SK-N-SH (cell line): ENCODE measurements around the gene BAIAP3. TPM values are rescaled to one million over a fixed set of nuclear protein-coding genes. Genes with fewer than 3 reads are reported as not detected.

Source experiments
- CTCF ChIA-PET: fragments of 300-600, 350-600 bp; formaldehyde crosslinking; extraction: SDS; loops from one replicate; lab custom pipeline; 2021; lab: Yijun Ruan, JAX
- POLR2A ChIA-PET: fragments of 350-600 bp; sonication (Branson Sonifier 250); formaldehyde crosslinking; extraction: SDS; loops from one replicate; lab custom pipeline; 2020; ENCODE audit warnings: antibody characterized with exemption, inconsistent platforms; lab: Yijun Ruan, JAX
- DNase-seq: peaks from one replicate; pipeline ENCODE4 v3.0.0; 2012
- H2AFZ ChIP-seq: fragments of 200-600 bp; sonication (generic); 2 replicates; pipeline ENCODE4 v1.8.1; 2016; ENCODE audit warnings: antibody characterized with exemption, mild to moderate bottlenecking, low read depth
- H3F3A ChIP-seq: fragments of 200-600 bp; sonication (generic); replicated peaks from 2 replicates; pipeline ENCODE3; 2016; ENCODE audit warnings: antibody characterized with exemption, mild to moderate bottlenecking; ENCODE audit not compliant: insufficient read depth
- H3K27ac ChIP-seq, 2 experiments: fragments of 200-500 bp in 1 of 2; fragments of 200-600 bp in 1 of 2; sonication (Bioruptor generic) in 1 of 2; sonication (generic), shearing (Covaris generic) in 1 of 2; 2 replicates each; pipeline versions ENCODE4 v1.5.1 to v1.6.1; 2014 to 2016; ENCODE audit warnings: low read depth in 2 of 2, inconsistent platforms in 1 of 2, low read length in 1 of 2, mild to moderate bottlenecking in 1 of 2, mixed read lengths in 1 of 2
- H3K27me3 ChIP-seq: fragments of 200-600 bp; sonication (generic), shearing (Covaris generic); 2 replicates; pipeline ENCODE4 v1.6.1; 2016; ENCODE audit warnings: mixed run types; ENCODE audit not compliant: insufficient read depth
- H3K36me3 ChIP-seq, 2 experiments: fragments of 200-500 bp in 1 of 2; fragments of 200-600 bp in 1 of 2; sonication (Bioruptor generic) in 1 of 2; sonication (generic) in 1 of 2; replicated peaks in 1 of 2; 2 replicates each; pipeline versions ENCODE3 to v1.5.1; 2014 to 2016; ENCODE audit warnings: low read length in 1 of 2, mild to moderate bottlenecking in 1 of 2; ENCODE audit not compliant: insufficient read depth in 2 of 2, control insufficient read depth in 1 of 2
- H3K4me1 ChIP-seq, 2 experiments: fragments of 200-500 bp in 1 of 2; fragments of 200-600 bp in 1 of 2; sonication (Bioruptor generic) in 1 of 2; sonication (generic), shearing (Covaris generic) in 1 of 2; 2 replicates each; pipeline versions ENCODE4 v1.5.1 to v1.6.1; 2014 to 2016; ENCODE audit warnings: low read depth in 1 of 2, low read length in 1 of 2, mixed run types in 1 of 2; ENCODE audit not compliant: insufficient read depth in 2 of 2, control insufficient read depth in 1 of 2
- H3K4me2 ChIP-seq: fragments of 200-600 bp; sonication (generic), shearing (Covaris generic); 2 replicates; pipeline ENCODE4 v1.6.1; 2017; ENCODE audit warnings: mixed run types
- H3K4me3 ChIP-seq, 2 experiments: fragments of 200-500 bp in 1 of 2; fragments of 200-600 bp in 1 of 2; sonication (Bioruptor generic) in 1 of 2; sonication (generic), shearing (Covaris generic) in 1 of 2; 2 replicates each; pipeline versions ENCODE4 v1.5.1 to v1.8.1; 2014 to 2016; ENCODE audit warnings: low read depth in 2 of 2, inconsistent platforms in 1 of 2, low read length in 1 of 2, mild to moderate bottlenecking in 1 of 2, mixed read lengths in 1 of 2, moderate library complexity in 1 of 2
- H3K79me2 ChIP-seq: fragments of 200-600 bp; sonication (generic); 2 replicates; pipeline ENCODE4 v1.8.1; 2017; ENCODE audit warnings: mild to moderate bottlenecking; ENCODE audit not compliant: insufficient read depth
- H3K9ac ChIP-seq: fragments of 200-600 bp; sonication (generic); 2 replicates; pipeline ENCODE4 v1.6.1; 2017; ENCODE audit warnings: mixed run types
- H3K9me2 ChIP-seq: fragments of 200-600 bp; sonication (generic); 2 replicates; pipeline ENCODE4 v1.6.1; 2017; ENCODE audit warnings: mixed run types
- H3K9me3 ChIP-seq: fragments of 200-600 bp; sonication (generic); 2 replicates; pipeline ENCODE4 v1.6.1; 2017; ENCODE audit warnings: mixed run types, mild to moderate bottlenecking, moderate library complexity
- H4K20me1 ChIP-seq: fragments of 200-600 bp; sonication (generic); 2 replicates; pipeline ENCODE4 v1.6.1; 2017; ENCODE audit warnings: mild to moderate bottlenecking, mixed run types; ENCODE audit not compliant: insufficient read depth
- FOSL2 ChIP-seq: IDR thresholded peaks from 2 replicates; pipeline ENCODE4 v1.4.0; 2012; ENCODE audit warnings: low read depth, mild to moderate bottlenecking, moderate library complexity, borderline replicate concordance
- FOXM1 ChIP-seq: IDR thresholded peaks from 2 replicates; pipeline ENCODE4 v1.4.0; 2012; ENCODE audit warnings: low read depth, mild to moderate bottlenecking
- JUND ChIP-seq: IDR thresholded peaks from 2 replicates; pipeline ENCODE4 v1.4.0; 2012
- MXI1 ChIP-seq: IDR thresholded peaks from 2 replicates; pipeline ENCODE4 v1.6.1; 2012; ENCODE audit warnings: mild to moderate bottlenecking, low read depth, low read length, improper control_type of control experiment
- POLR2AphosphoS5 ChIP-seq: IDR thresholded peaks from 2 replicates; pipeline ENCODE4 v1.6.1; 2012; ENCODE audit warnings: low read depth, low read length
- RAD21 ChIP-seq: IDR thresholded peaks from 2 replicates; pipeline ENCODE4 v1.6.1; 2012; ENCODE audit warnings: mild to moderate bottlenecking, low read length
- RCOR1 ChIP-seq: fragments of 150-350 bp; IDR thresholded peaks from 2 replicates; pipeline ENCODE4 v1.6.1; 2017; ENCODE audit warnings: antibody characterized with exemption, low read length
- RFX5 ChIP-seq: IDR thresholded peaks from 2 replicates; pipeline ENCODE4 v1.6.1; 2012; ENCODE audit warnings: mild to moderate bottlenecking, improper control_type of control experiment, low read length
- RXRA ChIP-seq: IDR thresholded peaks from 2 replicates; pipeline ENCODE4 v1.4.0; 2012; ENCODE audit warnings: low read depth, mild to moderate bottlenecking, borderline replicate concordance
- SIN3A ChIP-seq: IDR thresholded peaks from 2 replicates; pipeline ENCODE4 v1.6.1; 2012; ENCODE audit warnings: low read depth, mild to moderate bottlenecking, low read length, moderate library complexity, borderline replicate concordance
- TEAD4 ChIP-seq: IDR thresholded peaks from 2 replicates; pipeline ENCODE4 v1.4.0; 2012; ENCODE audit warnings: mild to moderate bottlenecking, borderline replicate concordance; ENCODE audit not compliant: insufficient read depth
- YY1 ChIP-seq: IDR thresholded peaks from 2 replicates; pipeline ENCODE4 v1.4.0; 2012; ENCODE audit warnings: low read depth, mild to moderate bottlenecking
- whole genome bisulfite sequencing: methylation state at CpG from one replicate; pipeline ENCODE4 v1.1.6; 2017; ENCODE audit warnings: low lambda C conversion rate; 5-methylcytosine and 5-hydroxymethylcytosine counted together
- polyA plus RNA-seq, 3 experiments: library from polyadenylated mRNA; depleted of rRNA; stranded (reverse); fragments of >200 nt; gene quantifications; 2 replicates each; pipeline ENCODE4 v1.2.3, GENCODE V29; 2012
- TF ChIP-seq, protein P1 (sequence below): fragments of 150-350 bp; IDR thresholded peaks from 2 replicates; pipeline ENCODE4 v1.6.1; 2017; ENCODE audit warnings: antibody characterized with exemption, low read length, low read depth, borderline replicate concordance
- TF ChIP-seq, protein P2 (sequence below): IDR thresholded peaks from 2 replicates; pipeline ENCODE4 v1.4.0; 2012; ENCODE audit warnings: low read depth
- TF ChIP-seq, protein P3 (sequence below): fragments of 150-350 bp; IDR thresholded peaks from 2 replicates; pipeline ENCODE4 v1.6.1; 2016; ENCODE audit warnings: mild to moderate bottlenecking, low read depth, low read length
- TF ChIP-seq, protein P4 (sequence below): fragments of 200-600 bp; sonication (generic); IDR thresholded peaks from 2 replicates; pipeline ENCODE4 v1.6.1; 2017; ENCODE audit warnings: antibody characterized with exemption, mild to moderate bottlenecking, moderate library complexity
- TF ChIP-seq, protein P5 (sequence below): IDR thresholded peaks from 2 replicates; pipeline ENCODE4 v1.4.0; 2012; ENCODE audit warnings: low read depth, borderline replicate concordance
- TF ChIP-seq, protein P6 (sequence below): IDR thresholded peaks from 2 replicates; pipeline ENCODE4; 2012

The BAIAP3 gene
- polyA plus RNA-seq, 1 of the 3 experiments (the other 2 are of a cell fraction): 1.1 TPM

DNA sequence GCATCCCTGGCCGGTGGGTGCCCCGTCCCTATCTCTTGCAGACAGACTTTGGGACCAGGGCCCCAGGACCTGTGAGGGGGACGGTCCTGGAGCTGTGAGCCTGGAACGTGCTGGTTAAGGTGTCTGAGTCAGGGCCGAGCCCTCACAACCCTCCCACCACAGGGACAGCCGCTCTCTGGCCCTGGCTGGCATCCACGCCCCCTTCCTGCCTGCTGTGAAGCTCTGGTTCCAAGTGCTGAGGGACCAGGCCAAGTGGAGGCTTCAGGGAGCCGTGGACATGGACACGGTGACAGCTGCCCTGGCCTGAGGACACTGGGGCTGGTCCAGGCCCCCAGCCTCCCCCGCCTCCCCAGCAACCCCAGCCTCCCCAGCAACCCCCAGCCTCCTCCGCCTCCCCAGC, 11.6 kb downstream of the BAIAP3 start:
- Histone ChIP-seq H3K4me3 (no peak overlapping the region), H3K27ac (no peak overlapping the region), H3K27me3 (peaks cover 15% of the 10 kb centered on the region), H3K4me1 (peaks cover 0 to 18% of the 10 kb centered on the region in 2 experiments; a peak in 1 of 4 replicates), H4K20me1 (no peaks in the 10 kb centered on the region), H2AFZ (no peak overlapping the region), H3K36me3 (peaks cover 0 to 19% of the 10 kb centered on the region in 2 experiments), H3K4me2 (no peak overlapping the region), H3K9me3 (no peaks in the 10 kb centered on the region), H3K9ac (no peak overlapping the region), H3K79me2 (peaks cover 2% of the 10 kb centered on the region; the same call in 1 of the 2 replicates), H3F3A (no peaks in the 10 kb centered on the region), H3K9me2 (no peaks in the 10 kb centered on the region)
- POLR2A ChIA-PET: interaction anchor here (1.1 to 1.3 kb wide), 2 partner anchors 9 to 76 kb away, joined by 3 to 4 read pairs; partner anchors contain the start of gene UQCC4
- CTCF ChIA-PET: interaction anchor here (1.0 to 2.6 kb wide), 4 partner anchors 12 to 18 kb away, joined by 3 to 9 read pairs (median 4); partner anchors contain the start of gene BAIAP3
- DNase-seq: no peak
- 51% methylated on average over 5 of the region's 11 CpGs for WGBS
- TF ChIP-seq, protein P1, sequence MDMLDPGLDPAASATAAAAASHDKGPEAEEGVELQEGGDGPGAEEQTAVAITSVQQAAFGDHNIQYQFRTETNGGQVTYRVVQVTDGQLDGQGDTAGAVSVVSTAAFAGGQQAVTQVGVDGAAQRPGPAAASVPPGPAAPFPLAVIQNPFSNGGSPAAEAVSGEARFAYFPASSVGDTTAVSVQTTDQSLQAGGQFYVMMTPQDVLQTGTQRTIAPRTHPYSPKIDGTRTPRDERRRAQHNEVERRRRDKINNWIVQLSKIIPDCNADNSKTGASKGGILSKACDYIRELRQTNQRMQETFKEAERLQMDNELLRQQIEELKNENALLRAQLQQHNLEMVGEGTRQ: no peak
- TF ChIP-seq, protein P2, sequence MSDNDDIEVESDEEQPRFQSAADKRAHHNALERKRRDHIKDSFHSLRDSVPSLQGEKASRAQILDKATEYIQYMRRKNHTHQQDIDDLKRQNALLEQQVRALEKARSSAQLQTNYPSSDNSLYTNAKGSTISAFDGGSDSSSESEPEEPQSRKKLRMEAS: no peak
- TF ChIP-seq YY1: no peak
- TF ChIP-seq, protein P3, sequence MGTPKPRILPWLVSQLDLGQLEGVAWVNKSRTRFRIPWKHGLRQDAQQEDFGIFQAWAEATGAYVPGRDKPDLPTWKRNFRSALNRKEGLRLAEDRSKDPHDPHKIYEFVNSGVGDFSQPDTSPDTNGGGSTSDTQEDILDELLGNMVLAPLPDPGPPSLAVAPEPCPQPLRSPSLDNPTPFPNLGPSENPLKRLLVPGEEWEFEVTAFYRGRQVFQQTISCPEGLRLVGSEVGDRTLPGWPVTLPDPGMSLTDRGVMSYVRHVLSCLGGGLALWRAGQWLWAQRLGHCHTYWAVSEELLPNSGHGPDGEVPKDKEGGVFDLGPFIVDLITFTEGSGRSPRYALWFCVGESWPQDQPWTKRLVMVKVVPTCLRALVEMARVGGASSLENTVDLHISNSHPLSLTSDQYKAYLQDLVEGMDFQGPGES: no peak
- no peak for TF ChIP-seq FOSL2
- TF ChIP-seq FOXM1: no peak
- no peak for TF ChIP-seq POLR2AphosphoS5
- TF ChIP-seq, protein P4, sequence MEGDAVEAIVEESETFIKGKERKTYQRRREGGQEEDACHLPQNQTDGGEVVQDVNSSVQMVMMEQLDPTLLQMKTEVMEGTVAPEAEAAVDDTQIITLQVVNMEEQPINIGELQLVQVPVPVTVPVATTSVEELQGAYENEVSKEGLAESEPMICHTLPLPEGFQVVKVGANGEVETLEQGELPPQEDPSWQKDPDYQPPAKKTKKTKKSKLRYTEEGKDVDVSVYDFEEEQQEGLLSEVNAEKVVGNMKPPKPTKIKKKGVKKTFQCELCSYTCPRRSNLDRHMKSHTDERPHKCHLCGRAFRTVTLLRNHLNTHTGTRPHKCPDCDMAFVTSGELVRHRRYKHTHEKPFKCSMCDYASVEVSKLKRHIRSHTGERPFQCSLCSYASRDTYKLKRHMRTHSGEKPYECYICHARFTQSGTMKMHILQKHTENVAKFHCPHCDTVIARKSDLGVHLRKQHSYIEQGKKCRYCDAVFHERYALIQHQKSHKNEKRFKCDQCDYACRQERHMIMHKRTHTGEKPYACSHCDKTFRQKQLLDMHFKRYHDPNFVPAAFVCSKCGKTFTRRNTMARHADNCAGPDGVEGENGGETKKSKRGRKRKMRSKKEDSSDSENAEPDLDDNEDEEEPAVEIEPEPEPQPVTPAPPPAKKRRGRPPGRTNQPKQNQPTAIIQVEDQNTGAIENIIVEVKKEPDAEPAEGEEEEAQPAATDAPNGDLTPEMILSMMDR: no peak
- no peak for TF ChIP-seq RFX5
- TF ChIP-seq, protein P5, sequence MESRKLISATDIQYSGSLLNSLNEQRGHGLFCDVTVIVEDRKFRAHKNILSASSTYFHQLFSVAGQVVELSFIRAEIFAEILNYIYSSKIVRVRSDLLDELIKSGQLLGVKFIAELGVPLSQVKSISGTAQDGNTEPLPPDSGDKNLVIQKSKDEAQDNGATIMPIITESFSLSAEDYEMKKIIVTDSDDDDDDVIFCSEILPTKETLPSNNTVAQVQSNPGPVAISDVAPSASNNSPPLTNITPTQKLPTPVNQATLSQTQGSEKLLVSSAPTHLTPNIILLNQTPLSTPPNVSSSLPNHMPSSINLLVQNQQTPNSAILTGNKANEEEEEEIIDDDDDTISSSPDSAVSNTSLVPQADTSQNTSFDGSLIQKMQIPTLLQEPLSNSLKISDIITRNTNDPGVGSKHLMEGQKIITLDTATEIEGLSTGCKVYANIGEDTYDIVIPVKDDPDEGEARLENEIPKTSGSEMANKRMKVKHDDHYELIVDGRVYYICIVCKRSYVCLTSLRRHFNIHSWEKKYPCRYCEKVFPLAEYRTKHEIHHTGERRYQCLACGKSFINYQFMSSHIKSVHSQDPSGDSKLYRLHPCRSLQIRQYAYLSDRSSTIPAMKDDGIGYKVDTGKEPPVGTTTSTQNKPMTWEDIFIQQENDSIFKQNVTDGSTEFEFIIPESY: no peak
- no peak for TF ChIP-seq SIN3A
- no peak for TF ChIP-seq RAD21
- TF ChIP-seq MXI1: no peak
- TF ChIP-seq TEAD4: no peak
- no peak for TF ChIP-seq RCOR1
- no peak for TF ChIP-seq JUND
- no peak for TF ChIP-seq RXRA
- TF ChIP-seq, protein P6, sequence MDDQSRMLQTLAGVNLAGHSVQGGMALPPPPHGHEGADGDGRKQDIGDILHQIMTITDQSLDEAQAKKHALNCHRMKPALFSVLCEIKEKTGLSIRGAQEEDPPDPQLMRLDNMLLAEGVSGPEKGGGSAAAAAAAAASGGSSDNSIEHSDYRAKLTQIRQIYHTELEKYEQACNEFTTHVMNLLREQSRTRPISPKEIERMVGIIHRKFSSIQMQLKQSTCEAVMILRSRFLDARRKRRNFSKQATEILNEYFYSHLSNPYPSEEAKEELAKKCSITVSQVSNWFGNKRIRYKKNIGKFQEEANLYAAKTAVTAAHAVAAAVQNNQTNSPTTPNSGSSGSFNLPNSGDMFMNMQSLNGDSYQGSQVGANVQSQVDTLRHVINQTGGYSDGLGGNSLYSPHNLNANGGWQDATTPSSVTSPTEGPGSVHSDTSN: no peak
